ENCODE results near the gene ST6GAL1.
A peak's percentile ranks its signal among the peaks of the same experiment; 100 is the strongest.

The ST6GAL1 gene

DNA sequence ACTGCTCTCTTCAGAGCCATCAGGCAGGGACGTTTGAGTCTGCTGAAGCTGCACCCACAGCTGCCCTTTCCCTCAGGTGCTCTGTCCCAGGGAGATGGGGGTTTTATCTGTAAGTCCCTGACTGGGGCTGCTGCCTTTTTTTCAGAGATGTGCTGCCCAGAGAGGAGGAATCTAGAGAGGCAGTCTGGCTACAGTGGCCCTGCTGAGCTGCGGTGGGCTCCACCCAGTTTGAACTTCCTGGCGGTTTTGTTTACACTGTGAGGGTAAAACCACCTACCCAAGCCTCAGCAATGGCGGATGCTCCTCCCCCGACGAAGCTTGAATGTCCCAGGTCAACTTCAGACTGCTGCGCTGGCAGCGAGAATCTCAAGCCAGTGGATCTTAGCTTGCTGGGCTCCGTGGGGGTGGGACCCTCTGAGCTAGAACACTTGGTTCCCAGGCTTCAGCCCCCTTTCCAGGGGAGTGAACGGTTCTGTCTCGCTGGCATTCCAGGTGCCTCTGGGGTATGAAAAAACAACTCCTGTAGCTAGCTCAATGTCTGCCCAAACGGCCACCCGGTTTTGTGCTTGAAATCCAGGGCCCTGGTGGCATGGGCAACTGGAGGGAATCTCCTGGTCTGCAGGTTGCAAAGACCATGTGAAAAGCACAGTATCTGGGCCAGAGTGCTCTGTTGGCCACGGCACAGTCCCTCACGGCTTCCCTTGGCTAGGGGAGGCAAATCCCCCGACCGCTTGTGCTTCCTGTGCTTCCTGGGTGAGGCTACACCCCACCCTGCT is 21.1 kb upstream of the ST6GAL1 start:
- DNase-seq (ENCODE audit: extremely low spot score, insufficient read length, low read depth), result no peak
- FAIRE-seq, result peak; percentile 46

DNA sequence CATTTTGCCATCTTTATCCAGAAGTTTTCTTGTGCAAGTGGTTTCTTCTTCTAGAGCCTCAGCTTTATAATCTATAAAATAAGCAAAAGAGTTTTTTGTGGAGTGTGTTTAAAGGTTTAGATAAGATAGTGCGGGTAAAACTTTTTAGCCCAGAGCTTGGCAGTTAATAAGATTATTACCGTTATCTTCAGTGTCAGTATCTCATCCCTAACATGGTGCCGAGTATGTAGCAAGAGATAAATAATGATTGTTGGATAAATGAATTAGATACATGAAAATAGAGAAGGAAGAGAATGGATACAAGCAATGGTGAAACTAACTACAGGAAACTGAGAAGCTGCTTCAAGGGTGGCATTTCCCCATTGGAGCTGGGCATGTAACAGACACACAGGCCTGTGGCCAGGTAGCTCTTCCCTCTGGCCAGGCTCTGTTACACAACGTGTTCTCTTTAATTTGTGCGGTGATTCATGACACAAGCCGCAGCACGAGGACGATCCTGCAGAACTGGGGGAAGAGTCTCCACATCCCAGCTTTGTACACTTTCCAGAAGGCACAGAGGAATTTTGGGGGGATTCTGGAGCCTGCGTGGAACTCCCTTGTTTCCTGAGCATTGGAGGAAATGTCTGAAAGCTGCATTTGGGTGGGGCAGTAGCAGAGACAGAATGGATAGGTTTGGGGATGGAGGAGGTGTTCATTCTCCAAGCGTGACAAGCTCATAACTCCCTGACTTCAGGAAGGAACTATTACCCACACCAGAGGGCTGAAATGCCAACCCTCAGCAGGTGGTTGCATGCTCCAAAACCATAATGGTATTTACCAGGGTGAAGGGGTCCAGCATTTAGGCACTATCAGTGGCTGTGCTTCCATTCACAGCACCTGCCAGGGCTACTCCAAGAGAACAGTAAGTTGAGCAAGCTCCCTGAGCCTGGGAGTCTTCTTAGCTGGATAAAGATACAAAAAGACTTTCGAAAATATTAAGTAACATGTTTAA is 14.2 kb upstream of the ST6GAL1 start:
- FAIRE-seq, result no peak

DNA sequence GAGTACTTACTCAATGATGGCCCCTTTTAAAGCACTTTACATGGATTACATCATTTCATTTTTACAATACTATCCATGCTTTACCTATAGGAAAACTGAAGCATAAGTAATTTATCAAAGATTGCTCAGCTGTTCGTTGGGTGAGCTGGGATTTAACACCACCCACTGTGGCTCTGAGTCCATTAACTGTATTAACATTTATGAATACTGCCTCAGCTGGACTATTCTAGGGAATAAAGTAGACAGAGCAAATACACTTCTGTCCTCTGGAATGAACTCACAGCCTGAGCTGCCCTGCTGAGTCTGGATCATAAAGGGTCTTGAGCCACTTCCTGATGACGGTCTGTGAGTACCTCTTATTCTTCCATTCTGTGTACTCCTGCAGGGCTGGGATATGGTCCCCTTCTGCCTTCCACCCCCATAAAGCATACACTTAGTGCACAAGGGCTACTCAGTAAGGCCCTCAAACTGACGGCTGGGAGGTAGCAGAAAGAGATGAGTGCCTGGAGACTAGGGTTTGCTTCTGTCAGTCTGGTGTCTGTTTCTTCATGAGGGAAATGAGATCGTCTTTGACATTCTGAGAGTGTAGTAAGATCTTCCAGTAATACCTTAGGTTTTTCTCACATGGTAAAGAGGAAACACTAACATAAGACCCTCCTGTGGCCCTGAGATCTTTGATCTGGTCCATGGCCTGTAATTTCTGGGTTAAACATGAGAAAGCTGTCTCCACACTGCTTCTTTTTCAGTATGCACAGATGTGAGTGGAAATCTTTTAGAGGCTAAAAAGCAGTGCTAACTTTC is 12.6 kb upstream of the ST6GAL1 start:
- DNase-seq (ENCODE audit: extremely low spot score, insufficient read length, low read depth), result no peak
- FAIRE-seq, result no peak

More for the DNA sequence above, 14.2 kb upstream of the ST6GAL1 start:
- DNase-seq (ENCODE audit: extremely low spot score, insufficient read length, low read depth), result no peak

DNA sequence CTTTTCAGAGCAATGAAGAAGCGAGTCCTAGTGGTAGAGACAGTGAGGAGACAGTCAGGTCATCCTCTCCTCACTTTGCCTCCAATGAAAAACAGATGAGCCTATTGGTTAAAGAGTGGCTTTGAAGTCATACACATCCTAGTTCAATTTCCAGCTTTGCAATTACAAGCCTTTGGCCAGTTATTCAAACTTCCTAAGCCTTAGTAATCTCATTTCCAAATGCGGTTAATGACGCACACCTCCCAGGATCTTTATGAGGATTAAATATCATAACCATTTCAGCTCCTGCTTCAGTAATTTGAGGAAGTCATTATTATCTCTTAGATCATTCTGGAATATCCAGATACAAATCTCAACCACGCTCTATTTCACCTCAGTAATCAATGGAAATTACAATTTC is 10.0 kb upstream of the ST6GAL1 start:
- DNase-seq (ENCODE audit: extremely low spot score, insufficient read length, low read depth) (no peak), FAIRE-seq (no peak)

DNA sequence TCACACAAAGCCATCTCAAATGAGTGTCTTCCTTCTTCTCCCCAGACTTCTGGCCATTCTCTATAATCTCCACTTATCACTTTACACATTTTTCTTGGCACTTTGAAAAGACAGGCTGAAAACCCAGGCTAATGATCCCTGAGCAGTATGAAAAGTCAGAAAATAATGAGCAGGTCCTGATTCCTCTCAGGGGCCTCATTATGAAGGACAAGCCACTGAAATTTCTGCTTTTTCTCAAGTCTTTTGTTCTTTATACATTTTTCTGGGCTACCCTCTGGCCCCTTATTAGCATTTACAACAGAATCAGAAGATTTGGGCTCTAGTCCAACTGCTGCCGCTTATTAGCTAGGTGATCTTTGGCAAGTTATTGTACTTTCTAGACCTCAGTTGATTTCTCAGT is 9.5 kb upstream of the ST6GAL1 start:
- FAIRE-seq (no peak), DNase-seq (ENCODE audit: extremely low spot score, insufficient read length, low read depth) (no peak)

DNA sequence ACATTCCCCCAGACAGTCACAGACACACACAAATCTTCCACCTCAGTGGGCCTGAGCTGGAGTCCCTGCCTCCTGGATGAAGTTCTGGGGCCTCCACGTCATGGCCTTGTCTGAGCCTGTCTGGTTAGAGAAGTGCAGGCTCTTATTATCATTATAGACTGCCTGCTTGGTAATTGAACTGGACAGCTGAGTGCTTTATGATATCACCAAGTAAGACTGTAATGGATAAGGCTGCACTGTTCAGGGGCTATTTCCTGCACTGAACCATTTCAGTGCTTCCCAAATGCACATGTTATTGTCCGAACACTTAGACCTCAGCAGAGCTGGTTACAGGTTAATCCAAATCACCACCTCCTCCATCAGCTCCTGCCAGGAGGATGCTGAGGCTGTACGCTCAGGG is 8.7 kb upstream of the ST6GAL1 start:
- no peak for DNase-seq (ENCODE audit: extremely low spot score, insufficient read length, low read depth)
- FAIRE-seq, result no peak

DNA sequence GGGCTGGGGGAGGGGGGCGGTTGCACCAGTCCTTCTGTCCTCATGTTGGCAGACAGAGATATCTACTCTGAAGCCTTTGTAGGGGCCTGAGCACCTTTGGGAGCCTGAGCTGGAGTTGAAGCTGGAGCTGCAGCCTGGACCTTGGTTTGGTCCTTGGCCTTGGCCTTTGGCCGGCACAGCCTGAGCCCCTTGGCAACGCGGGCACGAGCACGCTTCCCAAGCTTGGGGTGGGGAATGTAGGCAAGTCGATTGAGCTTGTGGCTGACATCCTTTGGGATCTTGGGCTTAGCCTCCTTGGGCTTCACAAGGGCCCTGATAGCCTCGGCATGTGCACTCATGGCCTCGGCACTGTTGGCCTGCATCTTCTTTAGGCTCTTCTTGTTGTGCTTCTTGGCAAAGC is 8.1 kb upstream of the ST6GAL1 start:
- DNase-seq (ENCODE audit: extremely low spot score, insufficient read length, low read depth) (no peak), FAIRE-seq (no peak)

DNA sequence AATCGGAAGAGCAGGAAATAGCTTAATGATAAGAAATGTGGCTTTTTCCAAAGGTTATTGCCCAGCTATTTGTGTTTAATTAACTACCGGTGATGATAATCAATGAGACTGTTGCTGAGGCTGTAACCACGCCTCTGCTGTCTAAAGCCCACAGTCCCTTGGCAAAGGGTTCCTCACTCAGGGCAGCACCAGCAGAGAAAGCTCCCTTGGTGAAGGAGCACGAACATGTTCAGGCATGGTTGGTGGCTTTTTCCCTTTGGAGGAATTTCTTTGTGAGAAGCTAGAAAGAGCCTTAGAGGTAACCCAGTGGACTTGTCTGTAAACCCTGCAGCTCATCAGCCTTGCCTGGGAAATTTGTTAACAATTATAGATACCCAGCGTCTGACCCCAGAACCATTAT is 7.5 kb upstream of the ST6GAL1 start:
- DNase-seq (ENCODE audit: extremely low spot score, insufficient read length, low read depth) (no peak), FAIRE-seq (no peak)

DNA sequence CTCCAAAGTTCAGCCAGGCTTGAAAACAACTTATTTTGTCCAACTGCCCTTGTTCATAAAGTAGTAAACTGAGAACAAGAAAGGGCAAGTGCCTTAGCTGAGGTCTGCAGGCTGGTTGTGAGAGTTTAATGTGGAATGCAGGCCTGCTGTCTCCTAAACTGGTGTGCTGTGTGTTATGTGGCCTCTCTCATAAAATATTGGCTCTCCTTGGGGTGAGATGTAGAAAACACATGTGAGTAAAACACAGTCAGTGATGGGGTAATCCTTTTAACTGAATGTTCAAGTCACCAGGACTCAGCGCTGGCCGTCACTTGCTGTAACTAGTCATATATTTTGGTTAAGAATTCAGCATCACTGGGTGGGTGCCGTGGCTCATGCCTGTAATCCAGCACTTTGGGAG is 7.1 kb upstream of the ST6GAL1 start:
- FAIRE-seq, result no peak
- no peak for DNase-seq (ENCODE audit: extremely low spot score, insufficient read length, low read depth)

DNA sequence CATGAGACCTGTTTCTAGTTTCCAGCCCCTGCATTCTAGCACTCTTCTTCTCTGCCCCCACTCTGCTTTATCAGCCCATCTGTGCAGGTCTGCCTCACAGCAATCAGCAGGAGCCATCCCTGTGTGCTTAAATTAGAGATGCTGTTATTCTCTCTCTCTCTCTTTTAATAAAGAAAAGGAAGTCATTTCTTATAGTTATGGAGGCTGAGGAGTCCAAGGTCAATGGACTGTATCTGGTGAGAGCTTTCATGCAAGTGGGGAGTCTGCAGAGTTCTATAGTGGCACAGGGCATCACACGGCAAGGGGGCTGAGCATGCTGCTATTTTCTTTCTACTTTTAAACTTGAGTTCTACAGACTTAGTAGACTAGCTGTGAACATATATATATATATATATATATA is 4.5 kb upstream of the ST6GAL1 start:
- FAIRE-seq (no peak), DNase-seq (ENCODE audit: extremely low spot score, insufficient read length, low read depth) (no peak)

DNA sequence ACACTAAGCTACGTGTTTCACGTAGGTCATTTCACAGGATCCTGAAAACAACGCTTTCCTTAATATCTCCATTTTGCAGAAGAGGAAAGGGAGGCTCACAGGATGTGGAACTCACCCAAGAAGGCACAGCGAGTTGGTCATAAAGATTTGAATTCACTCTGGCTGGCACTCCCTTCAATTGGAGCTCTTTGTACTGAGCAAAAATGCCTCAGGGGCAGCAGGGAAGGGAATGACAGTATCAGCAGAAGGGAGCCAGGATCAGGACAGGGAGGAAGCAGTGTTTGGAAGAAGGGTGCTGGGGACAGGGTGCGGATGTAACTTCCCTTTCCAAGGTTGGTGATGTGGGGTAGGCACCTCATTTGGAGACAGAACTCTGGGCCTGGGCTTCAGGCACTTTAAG is 1.1 kb upstream of the ST6GAL1 start:
- FAIRE-seq, result no peak

DNA sequence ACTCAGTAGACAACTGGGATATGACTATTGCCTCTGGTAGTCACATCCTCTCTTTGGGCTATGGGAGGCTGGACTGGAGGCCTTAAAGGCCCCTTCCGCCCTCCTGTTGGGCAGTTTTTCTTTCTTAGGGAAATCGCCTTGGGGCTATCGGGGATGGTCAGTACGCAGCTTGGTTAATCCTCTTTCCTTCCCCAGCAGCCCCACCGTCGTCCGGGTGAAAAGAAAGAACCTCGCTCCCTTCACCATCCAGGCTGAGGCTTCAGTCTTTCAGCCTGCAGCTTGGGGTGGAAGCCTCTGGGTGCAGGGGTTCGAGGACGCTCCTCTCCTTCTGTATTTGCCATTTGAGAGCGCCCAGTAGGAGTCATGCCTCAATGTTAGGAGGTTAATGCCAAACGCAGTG is 641 bp upstream of the ST6GAL1 start:
- FAIRE-seq (no peak), DNase-seq (ENCODE audit: extremely low spot score, insufficient read length, low read depth) (no peak)

More for the DNA sequence above, 1.1 kb upstream of the ST6GAL1 start:
- DNase-seq (ENCODE audit: extremely low spot score, insufficient read length, low read depth), result no peak

DNA sequence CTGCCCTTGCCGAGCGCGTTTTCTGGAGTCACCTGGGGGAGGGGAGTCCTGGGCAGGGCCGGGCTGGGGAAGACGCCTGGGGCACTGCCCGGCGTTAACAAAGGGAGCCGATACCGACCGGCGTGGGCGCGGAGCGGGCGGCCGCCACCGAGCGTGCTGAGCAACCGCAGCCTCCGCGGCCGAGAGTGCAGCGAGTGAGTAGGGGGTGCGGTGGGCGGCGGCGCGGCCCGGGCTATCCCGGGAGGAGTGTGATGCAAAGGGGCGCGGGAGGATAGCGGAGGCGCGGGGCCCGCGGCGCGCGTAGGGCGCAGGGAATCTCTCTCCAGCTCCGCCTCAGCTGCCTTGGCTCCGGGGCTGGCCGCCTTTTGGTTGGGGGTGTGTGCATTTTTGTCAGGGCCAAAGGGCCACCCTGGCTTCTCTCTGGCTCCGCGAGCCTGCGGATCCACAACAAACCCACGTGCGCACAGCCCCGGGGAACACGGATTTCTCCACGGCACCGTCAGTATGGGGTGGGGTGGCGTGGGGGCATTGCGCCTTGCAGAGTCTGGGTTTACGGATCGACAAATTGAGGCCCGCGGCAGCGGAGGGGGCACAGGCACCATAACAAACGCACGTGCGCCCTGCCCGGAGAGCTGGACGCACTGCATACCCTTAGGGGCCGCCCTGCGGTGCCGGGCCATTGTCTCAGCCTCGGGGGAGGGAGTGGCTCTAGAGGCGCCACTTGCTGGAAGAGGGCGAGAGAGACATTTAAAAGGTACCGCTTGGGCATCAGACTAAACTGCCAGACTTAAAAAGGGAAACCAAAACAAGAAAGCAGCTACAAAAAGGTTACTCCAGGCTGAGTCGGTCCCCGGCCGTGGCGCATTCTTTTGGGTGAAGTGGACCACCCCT is 560 bp downstream of the ST6GAL1 start:
- DNase-seq (ENCODE audit: extremely low spot score, insufficient read length, low read depth), result peak; percentile 55

DNA sequence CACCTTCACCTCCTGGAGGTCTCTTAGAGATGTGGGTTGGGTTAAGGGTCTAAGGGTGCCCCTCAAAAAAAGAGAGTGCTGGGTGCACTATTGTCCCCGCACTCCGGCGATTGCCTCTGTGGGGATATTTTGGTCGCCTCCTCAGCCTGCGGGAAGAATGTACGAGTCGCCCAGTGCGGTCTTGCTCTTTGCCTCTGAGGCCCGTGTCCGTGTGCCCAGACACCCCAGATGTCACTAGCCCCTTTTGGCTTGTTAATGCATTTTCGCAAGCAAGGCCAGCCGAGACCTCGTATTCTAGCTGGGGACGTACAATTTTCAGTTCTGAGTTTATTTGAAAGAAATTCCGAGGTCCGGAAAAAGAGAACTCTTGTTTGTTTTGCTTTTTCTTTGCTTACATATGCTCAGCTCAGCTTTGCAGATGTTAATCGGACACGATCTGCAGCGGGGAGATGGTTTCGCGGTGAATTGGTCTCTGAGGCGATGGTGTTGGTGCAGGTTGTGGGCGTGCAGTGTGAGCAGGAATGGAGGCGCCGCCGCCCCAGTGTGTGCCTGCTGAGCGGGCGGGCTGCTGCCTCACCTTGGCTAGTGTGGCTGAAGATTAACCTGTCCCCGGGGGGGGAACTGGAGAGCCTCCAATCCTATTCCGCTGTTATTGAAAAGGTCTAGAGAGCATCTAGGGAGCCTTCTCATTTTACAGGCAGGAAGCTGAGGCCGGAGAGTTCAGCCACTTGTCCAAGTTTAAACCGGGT is 1.4 kb downstream of the ST6GAL1 start:
- FAIRE-seq, result peak; percentile 85

More for the DNA sequence above, 560 bp downstream of the ST6GAL1 start:
- peak; percentile 80 for FAIRE-seq

DNA sequence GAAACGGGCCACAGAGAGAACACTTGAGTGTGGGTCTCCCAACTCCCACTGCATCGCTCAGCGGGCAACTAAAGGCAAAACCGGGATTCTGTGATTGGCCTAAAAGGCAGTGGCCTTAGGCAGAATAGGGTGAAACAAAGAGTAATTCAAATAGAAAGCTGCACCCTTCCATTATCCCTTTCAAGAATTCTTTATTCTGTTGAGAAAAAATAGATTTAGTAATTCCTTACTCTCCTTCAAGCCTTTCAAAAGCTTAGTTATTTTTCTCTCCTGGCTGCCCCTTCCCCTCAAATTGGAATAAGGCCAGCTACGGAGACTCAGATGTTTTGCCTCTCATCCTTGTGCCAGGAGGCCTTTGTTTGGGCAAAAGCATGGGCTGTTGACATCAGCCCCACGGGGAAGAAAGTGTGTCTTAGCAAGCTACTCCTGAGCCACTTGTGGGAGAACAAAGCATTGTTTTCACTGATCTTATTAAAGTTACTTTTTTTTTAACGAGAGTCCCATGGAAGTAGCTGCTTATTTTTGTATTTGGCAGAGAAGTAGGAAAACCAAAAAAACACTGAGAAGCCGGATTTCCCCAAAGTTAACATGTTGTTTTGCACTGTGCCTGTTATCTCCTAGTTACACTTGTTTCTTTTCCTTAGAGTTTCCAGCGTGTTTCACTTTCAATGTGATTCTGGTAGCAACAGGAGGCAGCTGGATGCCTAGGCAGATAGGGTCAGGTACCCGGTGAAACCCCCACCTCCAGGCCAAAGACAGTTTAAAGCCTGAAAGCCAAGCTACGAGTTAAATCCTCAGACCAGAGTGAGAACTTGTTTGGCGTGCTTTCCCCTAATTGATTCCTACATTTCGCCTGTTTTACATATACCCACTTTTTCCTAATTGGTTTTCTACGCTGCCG is 2.2 kb downstream of the ST6GAL1 start:
- no peak for FAIRE-seq
- DNase-seq (ENCODE audit: extremely low spot score, insufficient read length, low read depth), result no peak

More for the DNA sequence above, 1.4 kb downstream of the ST6GAL1 start:
- no peak for DNase-seq (ENCODE audit: extremely low spot score, insufficient read length, low read depth)

DNA sequence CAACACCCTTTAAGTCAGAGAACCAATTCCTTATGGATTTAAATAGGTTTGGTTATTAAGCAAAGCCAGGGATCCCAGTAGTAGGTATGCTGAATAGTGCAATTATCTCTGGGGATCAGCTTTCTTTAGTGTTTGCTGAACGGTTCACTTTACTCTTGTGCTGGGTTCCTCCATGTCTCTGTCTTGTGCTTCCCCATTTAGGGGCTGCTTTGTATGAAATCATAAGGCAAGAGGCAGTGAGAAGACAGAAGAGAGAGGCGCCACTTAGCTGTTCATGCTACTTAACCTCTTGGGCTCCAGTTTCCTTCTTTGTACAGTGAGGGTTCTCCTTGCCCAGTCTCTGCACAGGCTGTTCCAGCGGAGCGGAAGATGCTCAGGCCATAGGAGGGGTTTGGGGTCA is 3.5 kb downstream of the ST6GAL1 start:
- DNase-seq (ENCODE audit: extremely low spot score, insufficient read length, low read depth) (no peak), FAIRE-seq (no peak)

DNA sequence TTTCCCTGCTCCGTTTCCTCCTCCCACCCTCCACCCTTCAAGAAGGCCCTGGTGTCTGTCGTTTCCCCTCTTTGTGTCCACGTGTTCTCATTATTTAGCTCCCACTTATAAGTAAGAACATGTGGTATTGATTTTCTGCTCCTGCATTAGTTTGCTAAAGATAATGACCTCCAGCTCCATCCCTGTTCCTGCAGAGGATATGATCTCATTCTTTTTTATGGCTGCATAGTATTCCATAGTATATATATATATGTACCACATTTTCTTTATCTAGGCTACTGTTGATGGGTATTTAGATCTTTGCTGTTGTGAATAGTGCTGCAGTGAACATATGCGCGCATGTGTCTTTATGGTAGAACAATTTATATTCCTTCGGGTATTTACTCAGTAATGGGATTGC is 4.8 kb downstream of the ST6GAL1 start:
- FAIRE-seq, result no peak
- no peak for DNase-seq (ENCODE audit: extremely low spot score, insufficient read length, low read depth)

Data from GM18507 (cell line).